ENCODE measurements around the gene THAP2. TPM values are rescaled to one million over a fixed set of nuclear protein-coding genes. Genes with fewer than 3 reads are reported as not detected.
"Not testable (repeated sequence)": the region's sequence is repeated elsewhere in the genome, so short reads cannot be mapped to it uniquely, and the experiment has no call there.

Gene THAP2
- total RNA-seq, 1 donor from 2014 or later, result 5.2 TPM

- Mint-ChIP-seq H3K27ac (ENCODE audit: unreplicated experiment) (no peak overlapping the region), H3K27me3 (ENCODE audit: low read depth) (no peaks in the 10 kb centered on the region), H3K9me3 (ENCODE audit: low read depth) (no peaks in the 10 kb centered on the region), H3K36me3 (ENCODE audit: low read depth) (no peaks in the 10 kb centered on the region), H3K4me1 (ENCODE audit: low read depth) (peaks cover 18% of the 10 kb centered on the region), H3K4me3 (ENCODE audit: unreplicated experiment) (no peak overlapping the region)
- DNase-seq (ENCODE audit: low spot score), result no peak
- TF ChIP-seq CTCF (IDR thresholded peaks at IDR 0.05), result no peak
Measured at GRCh38 chr12:71683633-71684032, 19.5 kb downstream of the THAP2 start.

- H3K27me3 Mint-ChIP-seq (ENCODE audit: low read depth), result no peaks in the 10 kb centered on the region
- no peaks in the 10 kb centered on the region for H3K9me3 Mint-ChIP-seq (ENCODE audit: low read depth)
- no peaks in the 10 kb centered on the region for H3K36me3 Mint-ChIP-seq (ENCODE audit: low read depth)
- H3K27ac Mint-ChIP-seq (ENCODE audit: unreplicated experiment), result no peak overlapping the region
- no peak overlapping the region for H3K4me3 Mint-ChIP-seq (ENCODE audit: unreplicated experiment)
- DNase-seq (ENCODE audit: low spot score), result no peak
- no peak for TF ChIP-seq CTCF (IDR thresholded peaks at IDR 0.05)
- H3K4me1 Mint-ChIP-seq (ENCODE audit: low read depth), result peaks cover 21% of the 10 kb centered on the region
Measured at GRCh38 chr12:71684081-71684480, 20.0 kb downstream of the THAP2 start.

- no peak for TF ChIP-seq CTCF (IDR thresholded peaks at IDR 0.05)
- peak overlapping the region; percentile 78 for H3K4me3 Mint-ChIP-seq (ENCODE audit: unreplicated experiment)
- DNase-seq (ENCODE audit: low spot score), result no peak
- H3K4me1 Mint-ChIP-seq (ENCODE audit: low read depth), result peaks cover 26% of the 10 kb centered on the region
- H3K9me3 Mint-ChIP-seq (ENCODE audit: low read depth), result no peaks in the 10 kb centered on the region
- no peaks in the 10 kb centered on the region for H3K36me3 Mint-ChIP-seq (ENCODE audit: low read depth)
- peak overlapping the region; percentile 85 for H3K27ac Mint-ChIP-seq (ENCODE audit: unreplicated experiment)
- H3K27me3 Mint-ChIP-seq (ENCODE audit: low read depth), result no peaks in the 10 kb centered on the region
Measured at GRCh38 chr12:71685312-71685906, 21.3 kb downstream of the THAP2 start.

GRCh38 chr12:71685914-71686657, 22.0 kb downstream of the THAP2 start, which contains the start of gene TMEM19:
TSS of gene TMEM19 (plus strand) at chr12:71686082. CDS start at chr12:71686681, 599 bp downstream.
- H3K4me3 Mint-ChIP-seq (ENCODE audit: unreplicated experiment), result peak within 1 kb of the TSS; percentile 78
- no peaks in the 10 kb centered on the region for H3K27me3 Mint-ChIP-seq (ENCODE audit: low read depth)
- H3K4me1 Mint-ChIP-seq (ENCODE audit: low read depth), result peaks cover 26% of the 10 kb centered on the region
- no peaks in the 10 kb centered on the region for H3K9me3 Mint-ChIP-seq (ENCODE audit: low read depth)
- peak within 1 kb of the TSS; percentile 85 for H3K27ac Mint-ChIP-seq (ENCODE audit: unreplicated experiment)
- no peaks in the 10 kb centered on the region for H3K36me3 Mint-ChIP-seq (ENCODE audit: low read depth)
- peak; percentile 67 for TF ChIP-seq CTCF (IDR thresholded peaks at IDR 0.05)
- DNase-seq (ENCODE audit: low spot score), result peak; percentile 96

- Mint-ChIP-seq H3K4me1 (ENCODE audit: low read depth) (peaks cover 26% of the 10 kb centered on the region), H3K36me3 (ENCODE audit: low read depth) (no peaks in the 10 kb centered on the region), H3K9me3 (ENCODE audit: low read depth) (no peaks in the 10 kb centered on the region), H3K27me3 (ENCODE audit: low read depth) (no peaks in the 10 kb centered on the region), H3K27ac (ENCODE audit: unreplicated experiment) (peak overlapping the region; percentile 85), H3K4me3 (ENCODE audit: unreplicated experiment) (peak overlapping the region; percentile 78)
- DNase-seq (ENCODE audit: low spot score), result no peak
- no peak for TF ChIP-seq CTCF (IDR thresholded peaks at IDR 0.05)
Measured at GRCh38 chr12:71686658-71687025, 22.5 kb downstream of the THAP2 start.

GRCh38 chr12:71687172-71687571, 23.1 kb downstream of the THAP2 start:
- H3K27ac Mint-ChIP-seq (ENCODE audit: unreplicated experiment); H3K9me3 Mint-ChIP-seq (ENCODE audit: low read depth); DNase-seq (ENCODE audit: low spot score); H3K27me3 Mint-ChIP-seq (ENCODE audit: low read depth); H3K36me3 Mint-ChIP-seq (ENCODE audit: low read depth): not testable (repeated sequence)
- H3K4me3 Mint-ChIP-seq (ENCODE audit: unreplicated experiment), result peak overlapping the region; percentile 78
- H3K4me1 Mint-ChIP-seq (ENCODE audit: low read depth), result peaks cover 26% of the 10 kb centered on the region
